HG03139 (cell line): ENCODE data around the gene NPM3.

Experiments
- ATAC-seq: cut with Tn5 transposase; IDR thresholded peaks from one replicate; pipeline ENCODE4 v1.9.1; 2021; ENCODE audit not compliant: unreplicated experiment

The NPM3 gene

GRCh38 chr10:101782811-101783735 lies at the start of gene NPM3:
Gene NPM3, minus strand, starts transcription at chr10:101783446. Its CDS starts 56 bp downstream, at chr10:101783390.
- peak; percentile 47 for ATAC-seq

DNA sequence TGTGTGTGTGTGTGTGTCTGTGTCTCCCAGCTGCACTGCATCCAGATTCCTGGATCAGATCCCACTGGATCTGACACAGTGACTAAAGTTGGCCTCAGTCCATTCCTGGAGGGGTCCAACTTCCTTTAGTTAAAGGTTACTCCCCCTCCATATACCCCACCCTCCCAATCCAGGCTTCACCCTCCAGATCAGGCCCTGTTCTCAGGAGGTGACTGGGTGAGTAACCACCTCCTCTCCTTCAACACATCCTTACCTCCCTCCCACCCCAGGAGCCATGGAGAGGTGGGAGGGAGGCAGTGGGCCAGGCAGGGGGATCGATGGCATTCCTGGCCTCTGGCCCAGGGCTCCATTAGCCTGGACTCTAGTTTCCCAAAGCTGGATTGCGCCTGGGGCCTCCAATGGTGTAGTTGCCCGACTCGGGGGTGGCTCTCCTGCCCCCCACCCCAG lies 49.1 kb upstream of the NPM3 start:
- no peak for ATAC-seq

GRCh38 chr10:101831169-101831811 lies 48.0 kb upstream of the NPM3 start:
- ATAC-seq = no peak

DNA sequence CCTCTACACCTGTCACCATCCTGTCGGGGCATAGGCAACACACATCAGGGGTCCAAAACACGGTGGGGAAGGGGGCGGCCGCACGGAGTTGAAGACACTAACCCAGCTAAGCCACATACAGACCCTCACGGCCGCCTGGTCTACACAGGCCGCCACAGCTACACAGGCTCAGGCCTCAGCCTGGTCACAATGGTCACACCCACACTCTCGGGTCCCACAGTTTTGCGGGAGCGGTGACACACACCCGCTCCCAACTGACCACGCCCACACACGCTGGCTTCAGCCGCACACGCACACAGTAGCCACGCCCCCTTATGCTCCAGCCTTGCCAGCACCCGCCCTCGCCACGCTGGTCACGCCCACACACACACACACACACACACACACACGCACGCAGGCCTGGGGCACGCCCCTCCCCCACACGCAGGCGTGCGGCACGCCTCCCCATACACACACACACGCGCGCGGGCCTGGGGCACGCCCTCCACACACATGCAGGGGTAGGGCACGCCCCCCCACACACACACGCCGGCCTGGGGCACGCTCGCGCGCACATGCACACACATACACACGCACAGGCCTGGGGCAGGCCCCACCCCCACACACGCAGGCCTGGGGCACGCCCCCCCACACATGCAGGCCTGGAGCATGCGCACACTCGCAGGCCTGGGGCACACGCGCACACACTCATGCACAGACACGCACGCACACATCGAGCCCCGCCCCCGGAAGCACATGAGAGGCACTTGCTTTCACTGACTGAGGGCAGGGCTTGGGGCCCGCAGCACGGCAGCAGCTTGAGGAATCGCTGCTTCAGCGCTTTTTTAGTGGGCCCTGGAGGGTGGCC lies 47.3 kb upstream of the NPM3 start:
- peak; percentile 52 for ATAC-seq

- no peak for ATAC-seq
Observed at GRCh38 chr10:101829561-101830315, 46.5 kb upstream of the NPM3 start.

DNA sequence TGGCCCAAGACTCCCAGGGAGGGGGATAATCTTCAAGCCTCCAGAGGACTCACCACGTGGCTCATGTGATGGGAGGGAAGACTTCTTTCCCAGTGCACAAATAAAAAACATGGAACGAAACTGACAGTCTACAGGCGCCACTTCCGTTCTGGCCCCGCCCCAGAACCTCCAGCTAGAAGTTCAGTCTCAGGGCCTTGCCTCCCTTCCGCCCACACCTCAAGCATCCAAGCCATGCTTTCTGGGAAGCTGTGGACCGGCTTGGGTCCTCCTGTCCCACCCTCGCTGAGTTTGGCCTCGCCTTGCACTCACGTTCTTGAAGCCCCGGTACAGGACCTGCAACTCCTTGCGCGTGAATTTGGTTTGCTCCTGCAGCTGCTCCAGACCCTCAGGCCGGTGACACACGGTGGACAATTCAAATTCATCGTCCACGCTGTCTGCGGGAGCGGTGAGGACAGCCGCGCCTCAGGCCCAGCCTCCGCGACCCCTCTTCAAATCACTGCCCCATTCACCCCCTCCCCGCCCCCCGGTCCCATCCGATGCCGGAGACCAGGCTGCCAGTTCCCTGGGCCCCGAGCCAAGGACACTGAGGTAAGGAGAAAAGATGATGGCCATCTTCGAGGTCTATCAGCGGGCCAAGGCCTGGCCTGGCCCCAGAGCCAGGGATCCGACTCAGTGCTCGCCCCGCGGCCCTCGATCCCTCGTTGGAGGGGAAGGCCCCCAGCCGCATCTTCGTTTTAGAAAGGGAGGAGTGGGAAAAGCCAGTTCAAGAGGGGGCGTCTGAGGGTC lies 45.7 kb upstream of the NPM3 start:
- ATAC-seq = no peak

GRCh38 chr10:101827919-101828600 lies 44.8 kb upstream of the NPM3 start:
- no peak for ATAC-seq

DNA sequence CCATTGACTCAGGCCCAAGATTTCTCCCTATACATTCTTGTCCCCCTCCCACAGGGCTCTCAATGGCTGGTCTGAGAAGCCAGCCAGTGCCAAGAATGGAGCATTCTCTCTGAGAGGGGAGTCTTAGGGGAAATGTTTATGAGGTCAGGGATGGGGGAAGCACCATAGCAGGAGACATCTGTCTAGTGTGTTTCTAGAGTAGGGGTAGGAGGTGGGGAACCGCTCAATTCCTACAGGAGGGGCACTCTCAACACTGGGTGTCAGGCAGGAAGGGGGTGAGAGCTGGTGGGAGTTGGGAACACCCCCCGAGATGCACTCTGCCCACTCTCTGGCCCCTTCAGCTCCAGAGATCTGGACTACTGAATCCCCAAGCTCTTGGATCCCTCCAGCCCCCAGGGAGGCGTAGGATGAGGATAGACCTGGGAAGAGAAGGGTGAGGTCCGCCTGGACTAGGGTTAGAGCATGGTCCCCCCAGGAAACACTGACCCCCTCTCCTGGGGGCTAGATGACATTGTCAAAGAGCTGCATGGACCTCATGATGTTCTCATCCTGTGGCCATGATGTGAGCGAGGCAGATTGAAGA lies 43.7 kb upstream of the NPM3 start:
- no peak for ATAC-seq

DNA sequence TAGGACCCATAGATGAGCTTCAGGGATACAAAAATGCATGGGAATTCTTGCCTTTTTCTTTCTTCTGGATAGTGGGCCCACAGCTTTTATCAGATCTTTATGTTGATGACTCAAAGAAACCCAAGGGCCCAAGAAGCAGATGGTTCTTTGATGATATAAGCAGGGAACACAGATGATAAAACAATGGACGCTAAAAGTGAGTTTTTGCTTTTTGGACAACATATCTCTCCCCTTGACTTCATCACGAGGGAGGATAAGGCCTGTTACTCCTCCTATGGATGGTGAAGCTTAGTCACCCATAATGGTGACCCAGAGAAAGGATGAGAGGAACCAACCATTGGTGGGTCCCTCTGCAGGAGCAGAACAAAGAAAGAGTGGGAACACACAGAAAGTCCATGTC lies 41.5 kb upstream of the NPM3 start:
- ATAC-seq = no peak

- peak; percentile 7 for ATAC-seq
Observed at GRCh38 chr10:101818872-101819633, 35.8 kb upstream of the NPM3 start.

DNA sequence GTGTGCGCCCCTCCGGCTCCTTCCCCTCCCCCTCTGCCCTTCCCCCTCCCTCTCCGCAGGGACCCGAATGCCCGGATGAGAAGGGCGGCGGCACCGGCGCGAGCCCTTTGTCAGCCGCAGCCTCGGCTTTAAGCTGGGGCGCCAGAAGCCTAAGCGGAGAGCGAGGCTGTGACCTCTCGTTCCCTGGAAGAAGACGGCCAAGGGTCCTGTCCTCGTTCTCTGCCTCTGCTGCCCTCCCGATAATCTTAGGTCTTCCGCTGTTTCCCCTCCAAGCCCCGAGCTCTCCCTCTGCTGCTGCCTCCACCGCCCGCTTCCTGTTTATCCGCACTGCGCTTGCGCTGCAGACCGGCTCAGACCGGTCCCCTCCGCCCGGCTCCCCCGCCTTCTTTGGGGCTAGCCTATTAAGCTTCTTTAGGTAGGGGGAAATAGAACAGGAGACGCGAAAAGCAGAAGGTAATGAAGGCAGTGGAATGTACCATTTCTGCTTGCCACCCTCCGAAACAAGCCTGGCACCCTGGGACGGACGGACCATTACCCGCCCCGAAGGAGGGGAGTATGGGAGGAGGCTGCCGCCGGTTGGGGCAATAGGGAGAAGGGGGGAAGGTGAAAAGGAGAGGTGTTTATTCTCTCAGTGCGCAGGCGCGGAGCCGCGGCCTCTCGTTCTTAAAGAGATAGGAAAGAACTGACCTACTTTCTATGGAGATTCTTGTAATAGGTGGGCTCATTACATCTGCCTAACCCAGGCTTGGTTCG lies 35.0 kb upstream of the NPM3 start, which contains the start of gene OGA:
OGA (minus strand) TSS at position 326 of the 753 bp plus-strand sequence. CDS start 422 bp downstream, outside the sequence.
- ATAC-seq = peak; percentile 88

DNA sequence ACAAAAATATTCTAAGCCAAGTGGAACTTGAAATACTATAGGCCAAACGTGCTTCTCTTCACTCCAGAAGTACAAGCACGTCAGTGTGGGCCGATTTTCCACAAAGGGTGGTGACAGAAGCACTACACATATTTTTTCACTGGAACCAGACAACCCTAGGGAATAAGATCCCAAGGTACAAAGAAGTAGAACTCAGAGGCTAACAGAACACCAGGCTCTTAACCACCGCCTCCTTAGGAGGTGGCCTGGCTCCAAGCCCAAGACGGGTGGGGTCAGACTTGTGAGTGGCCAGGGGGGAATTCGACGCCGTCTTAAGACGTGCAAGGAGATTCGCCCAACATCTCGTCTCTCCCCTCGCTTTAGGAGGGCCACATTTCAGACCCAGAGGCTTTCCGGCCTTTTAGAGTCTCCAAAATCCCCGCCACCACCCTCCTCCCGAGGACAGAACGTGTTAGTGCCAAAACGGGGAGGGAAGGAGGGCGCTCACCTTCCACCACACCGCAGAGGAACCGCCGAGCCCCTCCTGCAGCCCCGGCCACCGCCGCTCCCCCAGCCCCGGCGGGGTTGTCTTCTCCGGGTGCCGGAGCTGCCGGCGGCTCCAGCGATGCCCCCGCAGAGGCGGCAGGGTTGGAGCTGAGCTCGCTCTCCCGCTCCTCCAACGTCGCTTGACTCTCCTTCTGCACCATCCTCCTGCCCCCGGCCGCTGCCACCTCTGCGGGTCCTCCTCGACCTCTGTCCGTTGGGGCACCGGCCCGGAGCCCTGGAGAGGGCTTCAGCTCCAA lies 34.3 kb upstream of the NPM3 start:
- no peak for ATAC-seq

DNA sequence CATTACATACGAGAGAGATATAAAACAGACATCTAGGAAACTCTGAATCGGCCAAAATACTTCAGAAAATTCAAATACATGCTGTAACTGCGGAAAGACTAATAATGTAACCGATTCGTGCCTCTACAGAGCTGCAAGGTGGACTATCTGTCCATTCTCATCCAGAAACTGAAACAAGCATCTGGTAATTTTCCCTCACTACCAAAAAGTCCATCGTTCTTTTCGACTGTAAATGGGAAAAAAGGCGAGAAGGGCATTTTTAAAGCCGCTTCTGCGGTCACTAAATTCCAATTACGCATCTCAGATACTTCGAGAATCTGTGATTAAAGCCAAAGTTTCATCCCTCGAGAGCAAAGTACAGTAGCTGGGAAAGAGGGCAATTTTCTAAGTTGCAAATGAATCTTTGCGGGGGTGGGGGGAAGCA lies 33.7 kb upstream of the NPM3 start:
- ATAC-seq = no peak

DNA sequence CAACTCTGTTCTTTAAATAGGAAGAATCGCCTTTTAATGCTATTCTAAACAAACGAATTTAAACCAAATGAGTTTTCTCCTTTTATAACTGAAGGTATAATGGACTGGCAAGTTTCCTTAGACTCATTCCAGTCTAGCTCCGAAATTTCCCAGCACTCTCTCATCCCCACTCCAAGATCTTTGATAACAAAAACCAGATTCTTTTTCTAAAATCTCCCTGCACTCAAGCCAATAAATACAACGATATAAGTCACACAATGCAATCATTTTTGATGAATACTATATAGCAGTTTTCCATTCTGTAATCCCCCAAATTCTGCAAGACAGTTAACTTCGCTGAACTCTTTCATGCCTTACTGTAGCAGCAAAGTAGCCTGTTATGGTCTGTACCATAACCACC lies 33.1 kb upstream of the NPM3 start:
- no peak for ATAC-seq

DNA sequence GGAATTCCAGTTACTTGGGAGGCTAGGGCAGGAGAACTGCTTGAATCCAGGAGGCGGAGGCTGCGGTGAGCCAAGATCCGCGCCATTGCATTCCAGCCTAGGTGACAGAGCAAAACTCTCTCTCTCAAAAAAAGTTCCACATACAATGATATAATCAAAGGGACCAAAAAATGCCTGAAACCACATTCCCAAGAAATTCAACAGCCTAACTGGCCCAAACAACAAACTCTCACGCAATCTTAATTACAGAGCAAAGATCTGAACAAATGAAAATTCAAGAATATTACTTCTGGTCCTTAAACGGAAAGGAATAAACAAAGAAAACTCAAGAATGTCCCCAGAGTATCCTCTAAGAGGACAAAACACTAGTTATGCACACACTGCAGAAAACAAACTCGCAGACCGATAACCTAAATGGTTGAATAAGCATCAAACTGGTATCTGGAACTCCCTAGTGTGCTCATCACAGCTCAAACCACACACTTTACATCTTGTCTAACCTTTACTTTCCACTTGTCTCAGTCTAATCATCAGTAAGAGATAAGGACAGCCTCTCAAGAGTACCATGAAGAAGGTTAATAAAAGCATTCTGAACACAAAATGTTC lies 31.3 kb upstream of the NPM3 start:
- ATAC-seq = no peak

GRCh38 chr10:101812606-101813005 lies 29.4 kb upstream of the NPM3 start:
- ATAC-seq = no peak
